Stimulated activated CD8-positive, alpha-beta memory T cell treated with anti-CD3 and anti-CD28 coated beads, Interleukin-7, amount 100 ng/mL, for 24 hours (primary cell): ENCODE measurements around the gene PRR20G.

Experiments
- DNase-seq: peaks from one replicate; pipeline ENCODE4 v3.0.0-alpha.2; 2020; ENCODE audit warnings: low read depth

Gene PRR20G

DNA sequence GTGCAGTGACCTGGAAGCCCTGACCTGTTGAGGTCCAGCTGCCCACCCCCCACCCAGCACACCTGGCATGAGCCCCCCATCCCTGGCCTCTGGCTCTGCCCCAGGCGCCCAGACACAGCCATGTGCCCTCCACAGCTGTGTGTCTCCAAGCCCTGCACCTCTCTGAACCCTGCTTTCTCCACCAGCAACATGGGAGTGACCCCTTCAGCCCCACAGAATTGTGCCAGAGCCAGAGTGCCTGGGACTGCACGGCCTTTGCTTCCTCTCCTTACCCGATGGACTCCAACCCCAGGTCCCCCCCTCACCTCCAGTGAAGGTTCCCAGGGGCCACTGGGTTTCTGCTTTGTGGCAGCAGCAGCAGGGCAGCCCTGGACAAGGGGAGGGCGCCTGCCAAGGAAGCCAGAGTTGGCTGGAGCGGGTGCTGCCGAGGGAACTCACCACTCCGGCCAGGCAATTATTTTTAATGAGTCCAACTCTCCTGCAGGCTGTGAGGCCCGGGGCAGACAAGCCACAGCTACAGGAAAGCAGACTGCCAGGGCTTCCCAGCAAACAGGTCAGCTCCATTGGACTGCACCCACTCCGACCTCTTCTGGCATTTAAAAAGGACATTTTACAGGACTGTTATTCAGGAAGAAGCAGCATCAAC, 24.1 kb downstream of the PRR20G start:
- DNase-seq = no peak

GRCh38 chr3:127263037-127263436, 24.8 kb downstream of the PRR20G start:
- DNase-seq = no peak

GRCh38 chr3:127262533-127262932, 25.3 kb downstream of the PRR20G start:
- no peak for DNase-seq

DNA sequence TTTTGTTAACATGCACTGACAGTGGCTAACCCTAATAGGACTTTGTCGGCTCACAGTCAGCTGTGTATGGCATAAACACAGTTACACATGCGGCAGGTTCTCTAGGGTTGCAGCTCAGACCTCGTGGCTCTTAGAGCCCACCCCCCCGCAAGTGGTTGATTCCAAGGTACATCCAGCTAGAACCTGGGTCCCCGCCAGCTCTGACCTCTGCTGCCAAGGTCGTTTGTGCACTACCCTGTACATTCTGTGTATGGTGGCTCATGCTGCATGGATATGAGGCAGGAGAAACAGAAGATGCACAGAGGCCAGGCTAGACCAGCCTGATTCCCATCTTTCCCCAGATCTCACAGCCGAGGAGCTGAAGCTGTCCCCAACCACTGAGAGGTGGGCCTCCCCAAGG, 25.9 kb downstream of the PRR20G start:
- no peak for DNase-seq

GRCh38 chr3:127260826-127261555, 26.9 kb downstream of the PRR20G start:
- no peak for DNase-seq

DNA sequence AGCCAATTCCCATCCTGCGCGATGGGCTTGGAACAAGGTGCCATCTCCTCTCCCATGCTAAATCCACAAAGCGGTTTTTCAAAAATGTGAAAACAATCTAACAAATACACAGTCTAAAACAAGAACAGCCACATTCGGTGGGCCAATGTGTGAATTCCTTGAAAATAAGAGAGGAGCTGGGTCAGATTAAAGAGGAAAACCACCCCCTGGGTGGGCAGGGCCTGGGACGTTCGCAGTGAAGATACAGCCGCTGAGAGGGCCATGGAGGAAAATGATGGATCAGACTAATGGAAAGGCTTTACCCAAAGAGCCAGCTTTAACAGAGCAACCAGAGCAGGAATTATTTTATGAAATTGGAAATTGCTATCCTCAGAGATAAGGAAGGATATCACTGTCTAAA, 27.4 kb downstream of the PRR20G start:
- DNase-seq = no peak

DNA sequence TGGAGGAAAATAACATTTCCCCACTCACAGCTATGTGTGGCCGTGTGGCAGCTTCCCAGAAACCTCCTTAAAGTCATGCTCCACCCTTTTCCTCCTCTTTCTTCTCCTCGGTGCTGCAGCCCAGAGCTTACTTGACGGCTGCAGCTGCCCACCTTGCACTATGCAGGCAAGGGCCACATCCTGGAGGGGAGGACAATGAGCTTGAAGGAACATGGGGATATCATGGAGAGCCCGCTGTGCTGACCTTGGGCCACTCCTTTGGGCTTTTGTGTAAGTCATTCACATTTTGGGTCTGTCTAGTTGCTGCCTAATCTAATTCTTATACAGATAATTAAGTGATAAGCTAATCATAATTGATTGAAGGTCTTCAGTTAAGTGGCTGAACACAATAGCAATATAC, 28.0 kb downstream of the PRR20G start:
- no peak for DNase-seq

GRCh38 chr3:127258733-127259132, 29.1 kb downstream of the PRR20G start:
- no peak for DNase-seq

- DNase-seq = no peak
Observed at GRCh38 chr3:127257351-127257750, 30.5 kb downstream of the PRR20G start.

- DNase-seq = no peak
Observed at GRCh38 chr3:127256733-127257271, 31.0 kb downstream of the PRR20G start.

DNA sequence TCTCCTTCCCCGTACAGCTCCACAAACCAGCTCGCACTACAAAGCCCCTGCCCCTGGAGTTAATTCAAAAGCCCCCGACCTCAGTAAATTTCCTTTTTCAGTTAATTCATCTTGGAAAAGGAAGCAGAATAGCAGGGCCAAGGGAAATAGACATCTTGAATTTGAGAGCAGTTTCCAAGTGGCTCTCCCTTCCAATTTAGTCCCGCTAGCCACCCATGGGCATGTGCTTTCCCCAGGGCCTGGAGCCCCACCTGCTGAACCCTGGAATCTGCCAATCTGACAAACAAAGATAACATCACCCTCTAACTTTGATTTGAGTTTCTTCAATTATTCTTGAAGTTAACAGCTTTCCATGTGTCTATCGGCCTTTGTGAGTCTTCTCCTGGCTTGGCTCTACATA, 31.7 kb downstream of the PRR20G start:
- DNase-seq = no peak

DNA sequence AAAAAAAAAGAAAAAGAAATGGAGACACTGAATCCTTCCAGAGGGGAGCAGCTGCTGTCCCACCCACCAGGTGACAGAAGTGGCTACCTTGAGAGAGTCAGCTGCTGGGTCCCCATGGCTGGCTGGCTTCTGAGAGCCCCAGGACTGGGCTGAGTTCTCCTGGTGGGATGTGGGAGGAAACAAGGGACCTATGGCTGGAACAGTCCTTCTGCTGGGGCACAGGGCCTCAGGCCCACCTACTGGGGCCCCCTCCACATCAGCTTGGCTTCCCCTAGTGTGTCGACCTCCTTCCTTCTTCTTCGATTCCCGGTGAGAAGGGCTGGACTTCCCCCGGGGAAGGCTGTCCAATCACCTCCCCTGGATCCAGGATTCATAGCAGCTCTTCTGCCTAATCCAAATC, 32.3 kb downstream of the PRR20G start:
- DNase-seq = no peak

DNA sequence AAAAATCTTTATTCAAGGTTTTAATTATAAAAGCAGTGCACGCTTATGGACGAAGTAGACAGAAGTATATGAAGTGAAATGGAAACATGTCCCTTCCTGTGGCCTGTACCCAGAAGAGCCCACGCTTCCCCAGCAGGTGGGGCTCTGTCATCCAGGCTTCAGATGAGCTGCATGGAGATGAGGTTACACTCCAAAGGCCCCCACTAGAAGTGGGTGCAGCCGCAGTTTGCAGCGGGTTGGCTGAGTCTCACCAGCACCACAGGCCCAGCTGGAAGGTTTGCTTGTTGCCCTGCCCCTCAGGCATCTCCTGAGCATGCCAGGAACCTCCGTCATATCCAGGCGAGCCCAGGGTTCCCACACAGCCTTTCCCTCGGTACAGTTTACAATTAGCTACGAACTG, 33.1 kb downstream of the PRR20G start:
- DNase-seq = no peak

GRCh38 chr3:127254033-127254644, 33.7 kb downstream of the PRR20G start:
- no peak for DNase-seq

GRCh38 chr3:127253491-127253890, 34.4 kb downstream of the PRR20G start:
- no peak for DNase-seq

DNA sequence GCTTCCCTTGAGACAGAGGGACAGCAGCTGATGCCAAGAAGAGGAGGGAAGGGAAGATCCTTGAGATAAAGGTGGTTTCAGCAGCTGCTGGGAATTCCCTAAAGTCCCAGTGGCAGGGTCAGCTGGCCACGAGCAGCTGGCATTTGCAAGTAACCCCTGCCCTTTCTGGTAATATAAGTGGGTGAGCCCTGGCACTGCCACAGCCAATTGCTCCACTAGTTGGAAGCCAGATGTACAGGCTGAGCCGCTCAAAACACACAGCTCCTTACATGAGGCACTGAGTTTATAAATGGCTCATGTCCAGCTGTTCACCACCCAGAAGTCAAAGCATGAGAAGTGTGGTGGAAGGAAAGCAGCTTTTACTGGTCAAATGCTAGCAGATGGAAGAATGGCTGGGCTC, 35.4 kb downstream of the PRR20G start:
- no peak for DNase-seq

DNA sequence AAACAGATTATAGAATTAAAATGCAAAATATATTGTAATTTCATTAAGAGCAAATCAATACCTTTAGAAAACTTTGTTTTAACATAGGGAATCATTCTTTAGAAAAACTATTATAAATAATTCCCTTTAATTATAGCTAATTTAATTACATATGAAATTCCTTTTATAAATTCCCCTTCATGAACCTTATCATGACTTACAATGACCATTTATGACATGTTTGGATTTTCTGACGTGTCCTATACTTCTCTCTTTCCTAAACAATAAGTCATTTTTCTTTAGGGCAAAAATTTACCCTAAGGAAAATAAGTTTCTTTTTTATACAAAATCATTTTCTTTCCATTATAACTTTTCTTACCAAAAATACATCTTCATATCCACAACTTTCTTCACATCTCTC, 37.8 kb downstream of the PRR20G start:
- DNase-seq = no peak

- DNase-seq = no peak
Observed at GRCh38 chr3:127247292-127247691, 40.6 kb downstream of the PRR20G start.

DNA sequence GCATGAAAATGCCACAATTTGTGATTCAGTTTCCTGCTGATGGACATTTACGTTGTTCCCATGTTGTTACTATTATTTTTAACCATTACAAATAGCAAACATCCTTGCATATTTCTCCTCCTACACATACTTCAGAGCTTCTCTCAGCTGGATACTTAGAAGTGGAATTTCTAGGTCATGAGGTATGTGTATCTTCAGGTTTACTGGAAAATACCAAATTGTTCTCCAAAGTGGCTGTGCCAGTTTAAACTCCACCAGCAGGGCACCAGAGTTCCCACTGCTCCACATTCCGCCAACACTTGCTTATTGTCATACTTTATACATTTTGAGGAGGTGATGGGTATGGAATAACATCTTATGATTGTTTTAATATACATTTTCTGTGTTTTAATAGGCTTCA, 49.2 kb downstream of the PRR20G start:
- no peak for DNase-seq

DNA sequence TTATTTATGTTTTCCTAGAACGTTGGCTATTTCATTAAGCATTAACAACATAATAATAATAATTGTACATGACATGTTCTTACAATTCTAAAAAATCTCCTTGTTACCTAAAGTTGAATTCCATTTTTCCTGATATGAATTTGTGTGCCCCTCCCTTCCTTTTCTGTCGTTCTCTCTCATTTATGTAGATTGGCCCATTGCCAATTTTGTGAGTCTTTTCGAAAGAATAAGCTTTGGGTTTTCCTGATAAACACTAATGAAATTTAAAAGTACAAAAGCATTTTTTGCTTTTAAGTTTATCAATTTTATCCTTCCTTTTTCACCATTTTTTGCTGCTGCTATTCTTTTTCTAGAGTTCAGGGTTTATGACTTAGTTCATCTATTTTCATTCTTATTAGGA, 50.0 kb downstream of the PRR20G start:
- DNase-seq = no peak

- no peak for DNase-seq
Observed at GRCh38 chr3:127235706-127236105, 52.1 kb downstream of the PRR20G start.

DNA sequence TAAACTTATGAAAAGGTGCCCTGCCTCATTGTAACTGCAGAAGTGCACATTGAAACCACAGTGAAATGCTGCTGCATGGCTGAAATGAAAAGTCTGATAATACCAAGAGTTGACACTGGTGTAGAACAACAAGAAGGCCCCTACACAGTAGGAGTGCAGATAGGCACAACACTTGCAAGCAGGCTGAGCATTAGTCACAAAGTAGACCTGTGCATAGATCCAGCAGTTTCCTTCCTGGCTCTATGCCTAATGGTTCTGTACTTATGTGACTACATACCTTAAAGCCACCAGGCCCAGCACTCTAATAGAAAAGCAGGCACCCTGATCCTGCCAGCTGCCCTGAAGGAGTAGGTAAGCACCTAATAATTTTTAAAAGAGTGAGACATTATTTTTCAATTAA, 53.1 kb downstream of the PRR20G start:
- DNase-seq = no peak
